SK-N-SH (cell line): Measurements from ENCODE around the gene DRC3. TPM values are rescaled to one million over a fixed set of nuclear protein-coding genes. Genes with fewer than 3 reads are reported as not detected.

Experiments used
- CTCF ChIA-PET: fragments of 300-600, 350-600 bp; formaldehyde crosslinking; extraction: SDS; loops from one replicate; lab custom pipeline; 2021; lab: Yijun Ruan, JAX
- POLR2A ChIA-PET: fragments of 350-600 bp; sonication (Branson Sonifier 250); formaldehyde crosslinking; extraction: SDS; loops from one replicate; lab custom pipeline; 2020; ENCODE audit warnings: antibody characterized with exemption, inconsistent platforms; lab: Yijun Ruan, JAX
- DNase-seq: peaks from one replicate; pipeline ENCODE4 v3.0.0; 2012
- H2AFZ ChIP-seq: fragments of 200-600 bp; sonication (generic); 2 replicates; pipeline ENCODE4 v1.8.1; 2016; ENCODE audit warnings: antibody characterized with exemption, mild to moderate bottlenecking, low read depth
- H3F3A ChIP-seq: fragments of 200-600 bp; sonication (generic); replicated peaks from 2 replicates; pipeline ENCODE3; 2016; ENCODE audit warnings: antibody characterized with exemption, mild to moderate bottlenecking; ENCODE audit not compliant: insufficient read depth
- H3K27ac ChIP-seq, 2 experiments: fragments of 200-500 bp in 1 of 2; fragments of 200-600 bp in 1 of 2; sonication (Bioruptor generic) in 1 of 2; sonication (generic), shearing (Covaris generic) in 1 of 2; 2 replicates each; pipeline versions ENCODE4 v1.5.1 to v1.6.1; 2014 to 2016; ENCODE audit warnings: low read depth in 2 of 2, inconsistent platforms in 1 of 2, low read length in 1 of 2, mild to moderate bottlenecking in 1 of 2, mixed read lengths in 1 of 2
- H3K27me3 ChIP-seq: fragments of 200-600 bp; sonication (generic), shearing (Covaris generic); 2 replicates; pipeline ENCODE4 v1.6.1; 2016; ENCODE audit warnings: mixed run types; ENCODE audit not compliant: insufficient read depth
- H3K36me3 ChIP-seq, 2 experiments: fragments of 200-500 bp in 1 of 2; fragments of 200-600 bp in 1 of 2; sonication (Bioruptor generic) in 1 of 2; sonication (generic) in 1 of 2; replicated peaks in 1 of 2; 2 replicates each; pipeline versions ENCODE3 to v1.5.1; 2014 to 2016; ENCODE audit warnings: low read length in 1 of 2, mild to moderate bottlenecking in 1 of 2; ENCODE audit not compliant: insufficient read depth in 2 of 2, control insufficient read depth in 1 of 2
- H3K4me1 ChIP-seq, 2 experiments: fragments of 200-500 bp in 1 of 2; fragments of 200-600 bp in 1 of 2; sonication (Bioruptor generic) in 1 of 2; sonication (generic), shearing (Covaris generic) in 1 of 2; 2 replicates each; pipeline versions ENCODE4 v1.5.1 to v1.6.1; 2014 to 2016; ENCODE audit warnings: low read depth in 1 of 2, low read length in 1 of 2, mixed run types in 1 of 2; ENCODE audit not compliant: insufficient read depth in 2 of 2, control insufficient read depth in 1 of 2
- H3K4me2 ChIP-seq: fragments of 200-600 bp; sonication (generic), shearing (Covaris generic); 2 replicates; pipeline ENCODE4 v1.6.1; 2017; ENCODE audit warnings: mixed run types
- H3K4me3 ChIP-seq, 2 experiments: fragments of 200-500 bp in 1 of 2; fragments of 200-600 bp in 1 of 2; sonication (Bioruptor generic) in 1 of 2; sonication (generic), shearing (Covaris generic) in 1 of 2; 2 replicates each; pipeline versions ENCODE4 v1.5.1 to v1.8.1; 2014 to 2016; ENCODE audit warnings: low read depth in 2 of 2, inconsistent platforms in 1 of 2, low read length in 1 of 2, mild to moderate bottlenecking in 1 of 2, mixed read lengths in 1 of 2, moderate library complexity in 1 of 2
- H3K79me2 ChIP-seq: fragments of 200-600 bp; sonication (generic); 2 replicates; pipeline ENCODE4 v1.8.1; 2017; ENCODE audit warnings: mild to moderate bottlenecking; ENCODE audit not compliant: insufficient read depth
- H3K9ac ChIP-seq: fragments of 200-600 bp; sonication (generic); 2 replicates; pipeline ENCODE4 v1.6.1; 2017; ENCODE audit warnings: mixed run types
- H3K9me2 ChIP-seq: fragments of 200-600 bp; sonication (generic); 2 replicates; pipeline ENCODE4 v1.6.1; 2017; ENCODE audit warnings: mixed run types
- H3K9me3 ChIP-seq: fragments of 200-600 bp; sonication (generic); 2 replicates; pipeline ENCODE4 v1.6.1; 2017; ENCODE audit warnings: mixed run types, mild to moderate bottlenecking, moderate library complexity
- H4K20me1 ChIP-seq: fragments of 200-600 bp; sonication (generic); 2 replicates; pipeline ENCODE4 v1.6.1; 2017; ENCODE audit warnings: mild to moderate bottlenecking, mixed run types; ENCODE audit not compliant: insufficient read depth
- CHD2 ChIP-seq: fragments of 150-350 bp; IDR thresholded peaks from 2 replicates; pipeline ENCODE4 v1.6.1; 2018; ENCODE audit warnings: low read length; ENCODE audit not compliant: partially characterized antibody
- CTCF ChIP-seq: fragments of 200-600 bp; sonication (generic); IDR thresholded peaks from 2 replicates; pipeline ENCODE4 v1.6.1; 2017; ENCODE audit warnings: antibody characterized with exemption, mild to moderate bottlenecking, moderate library complexity
- EP300 ChIP-seq, 2 experiments: IDR thresholded peaks; 2 replicates each; pipeline versions ENCODE4 v1.4.0 to v1.6.1; 2012; ENCODE audit warnings: borderline replicate concordance in 1 of 2, low read depth in 1 of 2, low read length in 1 of 2
- FOXM1 ChIP-seq: IDR thresholded peaks from 2 replicates; pipeline ENCODE4 v1.4.0; 2012; ENCODE audit warnings: low read depth, mild to moderate bottlenecking
- IRF3 ChIP-seq: fragments of 150-350 bp; IDR thresholded peaks from 2 replicates; pipeline ENCODE4 v1.6.1; 2016; ENCODE audit warnings: mild to moderate bottlenecking, low read depth, low read length
- MXI1 ChIP-seq: IDR thresholded peaks from 2 replicates; pipeline ENCODE4 v1.6.1; 2012; ENCODE audit warnings: mild to moderate bottlenecking, low read depth, low read length, improper control_type of control experiment
- NRF1 ChIP-seq: IDR thresholded peaks from 2 replicates; pipeline ENCODE4 v1.6.1; 2012; ENCODE audit warnings: low read depth, mild to moderate bottlenecking, low read length
- POLR2AphosphoS5 ChIP-seq: IDR thresholded peaks from 2 replicates; pipeline ENCODE4 v1.6.1; 2012; ENCODE audit warnings: low read depth, low read length
- RAD21 ChIP-seq: IDR thresholded peaks from 2 replicates; pipeline ENCODE4 v1.6.1; 2012; ENCODE audit warnings: mild to moderate bottlenecking, low read length
- SIN3A ChIP-seq: IDR thresholded peaks from 2 replicates; pipeline ENCODE4 v1.6.1; 2012; ENCODE audit warnings: low read depth, mild to moderate bottlenecking, low read length, moderate library complexity, borderline replicate concordance
- SMC3 ChIP-seq: IDR thresholded peaks from 2 replicates; pipeline ENCODE4 v1.6.1; 2012; ENCODE audit warnings: low read depth, low read length, improper control_type of control experiment
- USF1 ChIP-seq: IDR thresholded peaks from 2 replicates; pipeline ENCODE4 v1.4.0; 2012; ENCODE audit warnings: low read depth, borderline replicate concordance
- WGBS: methylation state at CpG from one replicate; pipeline ENCODE4 v1.1.6; 2017; ENCODE audit warnings: low lambda C conversion rate; 5-methylcytosine and 5-hydroxymethylcytosine counted together
- polyA plus RNA-seq, 3 experiments: library from polyadenylated mRNA; depleted of rRNA; stranded (reverse); fragments of >200 nt; gene quantifications; 2 replicates each; pipeline ENCODE4 v1.2.3, GENCODE V29; 2012
- TF ChIP-seq, protein P1 (sequence below): IDR thresholded peaks from 2 replicates; pipeline ENCODE4 v1.4.0; 2012; ENCODE audit warnings: low read depth, borderline replicate concordance

The DRC3 gene
- polyA plus RNA-seq, 1 of the 3 experiments (the other 2 are of a cell fraction): 3.6 TPM

DNA sequence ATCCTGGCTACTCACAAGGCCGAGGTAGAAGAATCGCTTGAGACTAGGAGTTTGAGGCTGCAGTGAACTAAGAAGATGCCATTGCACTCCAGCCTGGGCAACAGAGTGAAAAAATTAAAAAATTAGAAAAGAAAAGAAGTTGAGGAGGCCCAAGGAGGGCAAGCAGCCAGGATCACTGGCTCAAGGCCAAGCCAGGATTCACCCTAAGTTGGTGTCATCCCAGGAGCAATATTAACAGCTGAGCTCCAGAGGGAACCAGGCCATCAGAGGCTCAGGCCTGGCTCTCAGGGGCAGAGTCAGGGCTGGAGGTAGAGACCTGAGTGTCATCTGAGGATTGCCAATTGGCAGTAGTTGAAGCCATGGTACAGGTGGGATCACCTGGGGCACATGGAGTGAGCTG is 20.7 kb downstream of the DRC3 start (continued):
- no peak for TF ChIP-seq CTCF

DNA sequence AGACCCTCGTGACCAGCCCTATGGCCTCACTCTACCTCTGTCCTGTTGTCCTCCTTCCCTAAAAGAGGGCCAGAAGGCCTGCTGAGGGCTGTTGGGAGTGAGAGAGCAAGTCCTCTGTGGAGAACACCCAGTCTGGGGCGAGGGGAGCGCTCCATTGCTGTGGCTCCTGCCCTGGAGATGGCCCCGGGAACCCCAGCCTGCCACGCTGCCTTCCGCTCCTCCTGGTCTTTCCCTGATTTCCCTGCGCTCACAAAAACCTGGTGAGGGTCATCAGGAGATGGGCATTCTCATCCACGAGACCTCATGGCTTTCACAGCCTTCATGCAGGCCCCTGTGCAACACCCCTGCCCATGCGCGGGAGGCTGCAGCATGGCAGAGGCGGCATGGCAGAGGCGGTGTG is 21.2 kb downstream of the DRC3 start:
- Histone ChIP-seq H3K4me1 (peaks cover 4 to 20% of the 10 kb centered on the region in 2 experiments; a peak in 2 of 4 replicates), H3K36me3 (no peaks in the 10 kb centered on the region)

DNA sequence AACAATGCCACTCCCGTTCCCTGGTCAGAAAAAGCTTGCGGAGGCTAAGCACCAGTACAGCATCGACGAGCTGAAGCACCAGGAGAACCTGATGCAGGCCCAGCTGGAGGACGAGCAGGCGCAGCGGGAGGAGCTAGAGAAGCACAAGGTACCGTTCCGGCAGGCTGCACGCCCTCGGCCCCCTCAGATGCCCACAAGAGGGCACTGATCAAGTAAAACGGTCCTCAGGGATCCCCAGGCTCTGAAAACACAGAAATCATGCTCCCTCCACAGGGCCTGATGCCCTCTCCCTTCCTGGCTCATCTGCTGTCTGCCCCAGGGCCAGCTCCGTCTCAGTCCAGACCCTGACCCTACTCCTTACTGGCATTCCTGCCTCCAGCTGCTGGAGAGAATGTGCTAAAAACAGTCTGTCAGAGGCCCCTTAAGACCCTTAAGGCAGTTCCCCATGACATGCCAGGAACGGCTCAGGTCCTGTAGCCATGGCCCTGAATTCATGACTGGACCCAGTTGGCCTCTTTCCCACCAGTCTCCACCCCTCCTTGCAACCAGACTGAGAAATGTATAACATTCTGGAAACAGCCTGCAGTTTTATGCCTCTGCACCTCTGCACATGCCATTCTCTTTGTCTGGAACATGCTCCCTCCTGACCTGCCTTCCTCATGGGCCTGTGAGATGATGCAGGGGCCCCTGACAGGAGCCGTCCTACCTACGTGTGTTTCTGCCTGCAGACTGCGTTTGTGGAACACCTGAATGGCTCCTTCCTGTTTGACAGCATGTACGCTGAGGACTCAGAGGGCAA is 21.8 kb downstream of the DRC3 start:
- Histone ChIP-seq H3K9me3 (no peaks in the 10 kb centered on the region), H3K79me2 (no peaks in the 10 kb centered on the region), H4K20me1 (no peaks in the 10 kb centered on the region), H3K4me3 (no peak overlapping the region), H3F3A (peaks cover 13% of the 10 kb centered on the region), H2AFZ (no peak overlapping the region), H3K4me2 (no peak overlapping the region), H3K4me1 (peaks cover 4 to 26% of the 10 kb centered on the region in 2 experiments; a peak in 2 of 4 replicates), H3K9ac (no peak overlapping the region), H3K27me3 (no peaks in the 10 kb centered on the region), H3K36me3 (no peaks in the 10 kb centered on the region), H3K9me2 (no peaks in the 10 kb centered on the region), H3K27ac (peak overlapping the region in 1 of 2 experiments; percentile 62; a peak in 1 of 4 replicates)
- POLR2A ChIA-PET: interaction anchor here (1.6 kb wide), 1 partner anchor 39 kb away, joined by 3 read pairs; no protein-coding TSS in a partner anchor
- WGBS: 94% methylated on average over 7 of the region's 18 CpGs
- CTCF ChIA-PET: interaction anchor here (0.6 to 3.0 kb wide), 19 partner anchors 8 to 679 kb away, joined by 3 to 40 read pairs (median 5); partner anchors contain the start of gene ATPAF2
- peak; percentile 86 for DNase-seq
- TF ChIP-seq SMC3 (peak; percentile 73), CTCF (peak; percentile 53), IRF3 (no peak), FOXM1 (no peak), POLR2AphosphoS5 (no peak), MXI1 (peak; percentile 28; the same call in 1 of the 2 replicates), SIN3A (no peak), USF1 (no peak), RAD21 (peak; percentile 68)

More for the DNA sequence above, 21.2 kb downstream of the DRC3 start:
- no peak for DNase-seq
- Histone ChIP-seq H3K9me3 (no peaks in the 10 kb centered on the region), H3K27me3 (no peaks in the 10 kb centered on the region), H2AFZ (no peak overlapping the region), H3K4me3 (no peak overlapping the region), H3K79me2 (no peaks in the 10 kb centered on the region), H3K4me2 (no peak overlapping the region), H3K9me2 (no peaks in the 10 kb centered on the region), H3K9ac (no peak overlapping the region), H4K20me1 (no peaks in the 10 kb centered on the region), H3F3A (peaks cover 13% of the 10 kb centered on the region), H3K27ac (peak overlapping the region in 1 of 2 experiments; percentile 7; a peak in 1 of 4 replicates)
- ChIA-PET CTCF (interaction anchor here (0.6 to 3.0 kb wide), 17 partner anchors 9 to 105 kb away, joined by 3 to 40 read pairs (median 5); partner anchors contain the start of gene ATPAF2), POLR2A (interaction anchor here (0.6 to 1.6 kb wide), 2 partner anchors 39 to 157 kb away, joined by 3 read pairs; partner anchors contain the start of gene SREBF1)
- whole genome bisulfite sequencing: 94% methylated on average over 12 of the region's 12 CpGs
- TF ChIP-seq MXI1 (no peak), EP300 (IDR thresholded peaks at IDR 0.05; ENCODE audit: borderline replicate concordance in 1 of 2, low read depth in 1 of 2, low read length in 1 of 2) (no peak), CHD2 (no peak), NRF1 (no peak), POLR2AphosphoS5 (no peak), FOXM1 (no peak)
- TF ChIP-seq, protein P1, sequence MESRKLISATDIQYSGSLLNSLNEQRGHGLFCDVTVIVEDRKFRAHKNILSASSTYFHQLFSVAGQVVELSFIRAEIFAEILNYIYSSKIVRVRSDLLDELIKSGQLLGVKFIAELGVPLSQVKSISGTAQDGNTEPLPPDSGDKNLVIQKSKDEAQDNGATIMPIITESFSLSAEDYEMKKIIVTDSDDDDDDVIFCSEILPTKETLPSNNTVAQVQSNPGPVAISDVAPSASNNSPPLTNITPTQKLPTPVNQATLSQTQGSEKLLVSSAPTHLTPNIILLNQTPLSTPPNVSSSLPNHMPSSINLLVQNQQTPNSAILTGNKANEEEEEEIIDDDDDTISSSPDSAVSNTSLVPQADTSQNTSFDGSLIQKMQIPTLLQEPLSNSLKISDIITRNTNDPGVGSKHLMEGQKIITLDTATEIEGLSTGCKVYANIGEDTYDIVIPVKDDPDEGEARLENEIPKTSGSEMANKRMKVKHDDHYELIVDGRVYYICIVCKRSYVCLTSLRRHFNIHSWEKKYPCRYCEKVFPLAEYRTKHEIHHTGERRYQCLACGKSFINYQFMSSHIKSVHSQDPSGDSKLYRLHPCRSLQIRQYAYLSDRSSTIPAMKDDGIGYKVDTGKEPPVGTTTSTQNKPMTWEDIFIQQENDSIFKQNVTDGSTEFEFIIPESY: no peak
